Stimulated activated CD8-positive, alpha-beta memory T cell treated with anti-CD3 and anti-CD28 coated beads, Interleukin-12 subunit alpha, Interleukin-12 subunit beta, amount 100 ng/mL, for 24 hours (primary cell): ENCODE results near the gene C8G.

ENCODE experiments used
- DNase-seq: peaks from one replicate; pipeline ENCODE4 v3.0.0-alpha.2; 2020; ENCODE audit errors: extremely low read depth

The C8G gene

GRCh38 chr9:136968333-136969127 lies 23.5 kb downstream of the C8G start:
- no peak for DNase-seq

GRCh38 chr9:136969150-136969549 lies 24.1 kb downstream of the C8G start:
- DNase-seq, result no peak

GRCh38 chr9:136969774-136970173 lies 24.7 kb downstream of the C8G start:
- no peak for DNase-seq

GRCh38 chr9:136970361-136970760 lies 25.3 kb downstream of the C8G start:
- no peak for DNase-seq

- no peak for DNase-seq
These were observed 26.7 kb downstream of the C8G start for GRCh38 chr9:136971746-136972145.

GRCh38 chr9:136972335-136972734 lies 27.3 kb downstream of the C8G start:
- DNase-seq, result no peak

- no peak for DNase-seq
These were observed 27.7 kb downstream of the C8G start for GRCh38 chr9:136972743-136973142.

GRCh38 chr9:136973618-136974617 lies 28.9 kb downstream of the C8G start:
- DNase-seq, result no peak

GRCh38 chr9:136974817-136975535 lies 29.9 kb downstream of the C8G start:
- DNase-seq, result no peak

- no peak for DNase-seq
These were observed 30.6 kb downstream of the C8G start for GRCh38 chr9:136975644-136976043.

- DNase-seq, result no peak
These were observed 32.2 kb downstream of the C8G start, which contains the start of gene PTGDS for GRCh38 chr9:136977223-136977622. Gene PTGDS (plus strand): TSS chr9:136977504. CDS start chr9:136977579, 75 bp downstream.

- DNase-seq, result no peak
These were observed 32.6 kb downstream of the C8G start for GRCh38 chr9:136977649-136978072.

- peak; percentile 39 for DNase-seq
These were observed 33.2 kb downstream of the C8G start for GRCh38 chr9:136978073-136978864.

- DNase-seq, result no peak
These were observed 34.0 kb downstream of the C8G start for GRCh38 chr9:136978865-136979544.

- no peak for DNase-seq
These were observed 34.9 kb downstream of the C8G start for GRCh38 chr9:136979769-136980587.

GRCh38 chr9:136980669-136981478 lies 35.8 kb downstream of the C8G start:
- no peak for DNase-seq

GRCh38 chr9:136981588-136982231 lies 36.7 kb downstream of the C8G start:
- DNase-seq, result no peak
